GM12878 (cell line): ENCODE measurements around the gene HVCN1. TPM values are rescaled to one million over a fixed set of nuclear protein-coding genes. Genes with fewer than 3 reads are reported as not detected.

Experiments used
- BMI1 ChIP-seq: fragments of 450-650 bp; IDR thresholded peaks from 2 replicates; pipeline ENCODE4 v1.6.1; 2016; ENCODE audit warnings: mild to moderate bottlenecking, moderate library complexity, borderline replicate concordance
- EP300 ChIP-seq, 2 experiments: fragments of 150-350 bp in 1 of 2; IDR thresholded peaks; 2 replicates each; pipeline ENCODE4 v1.6.1; 2011 to 2012; ENCODE audit warnings: low read depth in 2 of 2, low read length in 2 of 2, borderline replicate concordance in 1 of 2, improper control_type of control experiment in 1 of 2, inconsistent platforms in 1 of 2; ENCODE audit not compliant: control insufficient read depth in 1 of 2
- EZH2 ChIP-seq: IDR thresholded peaks from 2 replicates; pipeline ENCODE4 v1.6.1; 2012; ENCODE audit warnings: low read depth, mild to moderate bottlenecking, control low read depth, inconsistent platforms, low read length, borderline replicate concordance; ENCODE audit not compliant: control insufficient read depth
- GABPA ChIP-seq: IDR thresholded peaks from 2 replicates; pipeline ENCODE4 v1.6.1; 2014; ENCODE audit warnings: antibody characterized with exemption, low read depth, mild to moderate bottlenecking, inconsistent platforms
- HCFC1 ChIP-seq: fragments of 150-350 bp; IDR thresholded peaks from 2 replicates; pipeline ENCODE4 v1.6.1; 2014; ENCODE audit warnings: low read length
- LARP7 ChIP-seq: fragments of 450-650 bp; IDR thresholded peaks from 2 replicates; pipeline ENCODE4 v1.6.1; 2017; ENCODE audit warnings: mild to moderate bottlenecking
- MYC ChIP-seq: IDR thresholded peaks from 2 replicates; pipeline ENCODE4 v1.6.1; 2011; ENCODE audit warnings: mild to moderate bottlenecking, low read length, moderate library complexity, inconsistent platforms; ENCODE audit not compliant: insufficient read depth, insufficient replicate concordance, insufficient read length, severe bottlenecking
- PML ChIP-seq: IDR thresholded peaks from 2 replicates; pipeline ENCODE4 v1.6.1; 2012; ENCODE audit warnings: low read length, inconsistent platforms
- RUNX3 ChIP-seq: IDR thresholded peaks from 2 replicates; pipeline ENCODE4 v1.6.1; 2012; ENCODE audit warnings: low read length, inconsistent platforms
- SRF ChIP-seq, 2 experiments: IDR thresholded peaks; 2 replicates each; pipeline ENCODE4 v1.6.1; 2011; ENCODE audit warnings: low read depth in 2 of 2, low read length in 2 of 2, mild to moderate bottlenecking in 1 of 2, moderate library complexity in 1 of 2
- TARDBP ChIP-seq: IDR thresholded peaks from 2 replicates; pipeline ENCODE4 v1.6.1; 2016; ENCODE audit warnings: borderline replicate concordance
- TCF12 ChIP-seq: IDR thresholded peaks from 2 replicates; pipeline ENCODE4 v1.6.1; 2011; ENCODE audit warnings: low read depth, mild to moderate bottlenecking, low read length
- WRNIP1 ChIP-seq: IDR thresholded peaks from 2 replicates; pipeline ENCODE4 v1.6.1; 2011; ENCODE audit warnings: low read depth, low read length, improper control_type of control experiment, borderline replicate concordance
- YBX1 ChIP-seq: fragments of 450-650 bp; IDR thresholded peaks from 2 replicates; pipeline ENCODE4 v1.6.1; 2016; ENCODE audit warnings: antibody characterized with exemption
- ZNF207 ChIP-seq: fragments of 450-650 bp; IDR thresholded peaks from 2 replicates; pipeline ENCODE4 v1.6.1; 2014; ENCODE audit warnings: antibody characterized with exemption, mild to moderate bottlenecking, borderline replicate concordance
- ZNF274 ChIP-seq: IDR thresholded peaks from one replicate; pipeline ENCODE4 v1.8.0; 2011; ENCODE audit not compliant: insufficient read length, insufficient read depth
- ZNF622 ChIP-seq: fragments of 450-650 bp; IDR thresholded peaks from 2 replicates; pipeline ENCODE4 v1.6.1; 2017; ENCODE audit warnings: mild to moderate bottlenecking, inconsistent platforms
- polyA plus RNA-seq, 11 experiments: library from polyadenylated mRNA; depleted of rRNA in 4 of 11; unstranded in 6 of 11; stranded (reverse) in 5 of 11; fragments of >200 nt; fragmentation: Nextera tagmentation in 4 of 11; fragmentation: Illumina TruSeq in 1 of 11; extraction: Ambion mirVana in 4 of 11; extraction: Trizol in 1 of 11; gene quantifications; 1 replicate in 1 of 11; 2 replicates in 10 of 11; pipeline versions ENCODE4 v1.2.1 to v1.2.3, GENCODE V29; 2011 to 2016; ENCODE audit warnings: inconsistent platforms in 2 of 11, missing spikeins in 2 of 11, low read depth in 1 of 11
- total RNA-seq, 4 experiments: library from RNA; depleted of rRNA in 3 of 4; stranded (reverse); fragments of >200 nt in 3 of 4; fragmentation: Illumina TruSeq in 1 of 4; extraction: Trizol in 1 of 4; gene quantifications; 2 replicates each; pipeline versions ENCODE4 v1.2.1 to v1.2.3, GENCODE V29; 2013 to 2021
- TF ChIP-seq, protein P1 (sequence below): fragments of 450-650 bp; IDR thresholded peaks from 2 replicates; pipeline ENCODE4 v1.6.1; 2017; ENCODE audit warnings: antibody characterized with exemption, mild to moderate bottlenecking, moderate library complexity
- TF ChIP-seq, protein P2 (sequence below): fragments of 450-650 bp; IDR thresholded peaks from 2 replicates; pipeline ENCODE4 v1.6.1; 2017; ENCODE audit warnings: low read depth, mild to moderate bottlenecking, moderate library complexity
- TF ChIP-seq, protein P3 (sequence below): fragments of 450-650 bp; IDR thresholded peaks from 2 replicates; pipeline ENCODE4 v1.6.1; 2017; ENCODE audit warnings: mild to moderate bottlenecking, moderate library complexity

HVCN1 gene
- total and polyA plus RNA-seq, 10 of the 15 experiments (the other 5 are each of a cell fraction or from before 2014, with no cell fraction given), result 27.8 to 181 (median 103) TPM

DNA sequence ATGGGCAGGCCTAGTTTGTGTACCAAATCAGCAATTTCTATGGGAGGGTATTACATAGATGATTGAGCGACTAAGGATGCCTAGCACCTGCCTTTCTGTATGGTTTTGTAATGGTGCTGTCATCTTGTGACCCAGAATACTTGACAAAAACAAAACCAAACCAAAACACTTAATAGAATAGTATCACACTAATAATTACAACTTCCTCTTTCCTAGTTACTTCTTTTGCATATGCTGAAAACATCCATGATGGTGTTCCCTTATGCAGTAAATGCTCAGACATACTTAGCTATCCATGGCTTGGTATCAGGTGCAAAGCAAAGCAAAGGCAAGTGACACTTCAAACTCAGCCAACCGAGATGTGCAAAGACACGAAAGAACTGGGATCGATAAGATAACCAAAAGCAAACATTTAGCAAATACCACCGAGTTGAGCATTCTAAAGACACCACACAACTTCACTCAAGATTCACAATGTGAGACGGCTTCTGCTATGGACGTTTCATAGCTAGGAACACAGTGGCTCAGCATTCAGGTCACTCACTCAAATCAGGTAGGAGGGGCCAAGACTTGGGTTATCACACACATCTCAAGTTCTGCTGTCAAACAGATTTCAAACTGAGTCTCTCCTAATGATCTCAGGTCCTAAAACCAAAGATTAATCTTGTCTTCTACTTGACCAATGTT lies 29.4 kb upstream of the HVCN1 start (continued):
- no peak for TF ChIP-seq YBX1
- no peak for TF ChIP-seq ZNF622
- no peak for TF ChIP-seq BMI1
- TF ChIP-seq HCFC1, result no peak
- 0 out of 2 replicates have a peak, but pooled peaks have one; percentile 24 for TF ChIP-seq TCF12
- TF ChIP-seq PML, result peak; percentile 26; the same call in 1 of the 2 replicates
- TF ChIP-seq, protein P1, sequence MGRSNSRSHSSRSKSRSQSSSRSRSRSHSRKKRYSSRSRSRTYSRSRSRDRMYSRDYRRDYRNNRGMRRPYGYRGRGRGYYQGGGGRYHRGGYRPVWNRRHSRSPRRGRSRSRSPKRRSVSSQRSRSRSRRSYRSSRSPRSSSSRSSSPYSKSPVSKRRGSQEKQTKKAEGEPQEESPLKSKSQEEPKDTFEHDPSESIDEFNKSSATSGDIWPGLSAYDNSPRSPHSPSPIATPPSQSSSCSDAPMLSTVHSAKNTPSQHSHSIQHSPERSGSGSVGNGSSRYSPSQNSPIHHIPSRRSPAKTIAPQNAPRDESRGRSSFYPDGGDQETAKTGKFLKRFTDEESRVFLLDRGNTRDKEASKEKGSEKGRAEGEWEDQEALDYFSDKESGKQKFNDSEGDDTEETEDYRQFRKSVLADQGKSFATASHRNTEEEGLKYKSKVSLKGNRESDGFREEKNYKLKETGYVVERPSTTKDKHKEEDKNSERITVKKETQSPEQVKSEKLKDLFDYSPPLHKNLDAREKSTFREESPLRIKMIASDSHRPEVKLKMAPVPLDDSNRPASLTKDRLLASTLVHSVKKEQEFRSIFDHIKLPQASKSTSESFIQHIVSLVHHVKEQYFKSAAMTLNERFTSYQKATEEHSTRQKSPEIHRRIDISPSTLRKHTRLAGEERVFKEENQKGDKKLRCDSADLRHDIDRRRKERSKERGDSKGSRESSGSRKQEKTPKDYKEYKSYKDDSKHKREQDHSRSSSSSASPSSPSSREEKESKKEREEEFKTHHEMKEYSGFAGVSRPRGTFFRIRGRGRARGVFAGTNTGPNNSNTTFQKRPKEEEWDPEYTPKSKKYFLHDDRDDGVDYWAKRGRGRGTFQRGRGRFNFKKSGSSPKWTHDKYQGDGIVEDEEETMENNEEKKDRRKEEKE, result no peak
- no peak for TF ChIP-seq WRNIP1
- TF ChIP-seq GABPA, result no peak
- TF ChIP-seq EP300 (IDR thresholded peaks at IDR 0.05; ENCODE audit: borderline replicate concordance in 1 of 2, control insufficient read depth in 1 of 2, low read depth in 2 of 2, low read length in 2 of 2), result 0 out of 4 replicates have a peak, but pooled peaks of 1 of the 2 experiments have one; percentile 11
- TF ChIP-seq EZH2, result no peak
- TF ChIP-seq SRF (IDR thresholded peaks at IDR 0.05; ENCODE audit: low read depth in 2 of 2, low read length in 2 of 2), result no peak
- no peak for TF ChIP-seq ZNF207
- TF ChIP-seq, protein P2, sequence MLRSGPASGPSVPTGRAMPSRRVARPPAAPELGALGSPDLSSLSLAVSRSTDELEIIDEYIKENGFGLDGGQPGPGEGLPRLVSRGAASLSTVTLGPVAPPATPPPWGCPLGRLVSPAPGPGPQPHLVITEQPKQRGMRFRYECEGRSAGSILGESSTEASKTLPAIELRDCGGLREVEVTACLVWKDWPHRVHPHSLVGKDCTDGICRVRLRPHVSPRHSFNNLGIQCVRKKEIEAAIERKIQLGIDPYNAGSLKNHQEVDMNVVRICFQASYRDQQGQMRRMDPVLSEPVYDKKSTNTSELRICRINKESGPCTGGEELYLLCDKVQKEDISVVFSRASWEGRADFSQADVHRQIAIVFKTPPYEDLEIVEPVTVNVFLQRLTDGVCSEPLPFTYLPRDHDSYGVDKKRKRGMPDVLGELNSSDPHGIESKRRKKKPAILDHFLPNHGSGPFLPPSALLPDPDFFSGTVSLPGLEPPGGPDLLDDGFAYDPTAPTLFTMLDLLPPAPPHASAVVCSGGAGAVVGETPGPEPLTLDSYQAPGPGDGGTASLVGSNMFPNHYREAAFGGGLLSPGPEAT, result no peak
- no peak for TF ChIP-seq ZNF274
- TF ChIP-seq, protein P3, sequence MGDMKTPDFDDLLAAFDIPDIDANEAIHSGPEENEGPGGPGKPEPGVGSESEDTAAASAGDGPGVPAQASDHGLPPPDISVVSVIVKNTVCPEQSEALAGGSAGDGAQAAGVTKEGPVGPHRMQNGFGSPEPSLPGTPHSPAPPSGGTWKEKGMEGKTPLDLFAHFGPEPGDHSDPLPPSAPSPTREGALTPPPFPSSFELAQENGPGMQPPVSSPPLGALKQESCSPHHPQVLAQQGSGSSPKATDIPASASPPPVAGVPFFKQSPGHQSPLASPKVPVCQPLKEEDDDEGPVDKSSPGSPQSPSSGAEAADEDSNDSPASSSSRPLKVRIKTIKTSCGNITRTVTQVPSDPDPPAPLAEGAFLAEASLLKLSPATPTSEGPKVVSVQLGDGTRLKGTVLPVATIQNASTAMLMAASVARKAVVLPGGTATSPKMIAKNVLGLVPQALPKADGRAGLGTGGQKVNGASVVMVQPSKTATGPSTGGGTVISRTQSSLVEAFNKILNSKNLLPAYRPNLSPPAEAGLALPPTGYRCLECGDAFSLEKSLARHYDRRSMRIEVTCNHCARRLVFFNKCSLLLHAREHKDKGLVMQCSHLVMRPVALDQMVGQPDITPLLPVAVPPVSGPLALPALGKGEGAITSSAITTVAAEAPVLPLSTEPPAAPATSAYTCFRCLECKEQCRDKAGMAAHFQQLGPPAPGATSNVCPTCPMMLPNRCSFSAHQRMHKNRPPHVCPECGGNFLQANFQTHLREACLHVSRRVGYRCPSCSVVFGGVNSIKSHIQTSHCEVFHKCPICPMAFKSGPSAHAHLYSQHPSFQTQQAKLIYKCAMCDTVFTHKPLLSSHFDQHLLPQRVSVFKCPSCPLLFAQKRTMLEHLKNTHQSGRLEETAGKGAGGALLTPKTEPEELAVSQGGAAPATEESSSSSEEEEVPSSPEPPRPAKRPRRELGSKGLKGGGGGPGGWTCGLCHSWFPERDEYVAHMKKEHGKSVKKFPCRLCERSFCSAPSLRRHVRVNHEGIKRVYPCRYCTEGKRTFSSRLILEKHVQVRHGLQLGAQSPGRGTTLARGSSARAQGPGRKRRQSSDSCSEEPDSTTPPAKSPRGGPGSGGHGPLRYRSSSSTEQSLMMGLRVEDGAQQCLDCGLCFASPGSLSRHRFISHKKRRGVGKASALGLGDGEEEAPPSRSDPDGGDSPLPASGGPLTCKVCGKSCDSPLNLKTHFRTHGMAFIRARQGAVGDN, result peak; percentile 43; the same call in 1 of the 2 replicates
- no peak for TF ChIP-seq MYC
- TF ChIP-seq TARDBP, result no peak
- no peak for TF ChIP-seq RUNX3
- no peak for TF ChIP-seq LARP7
